Stimulated activated naive CD4-positive, alpha-beta T cell (primary cell): Measurements from ENCODE around the gene UST.

ENCODE experiments used
- DNase-seq, 6 experiments: peaks; one replicate each; lab custom pipeline; 2025; lab: John Stamatoyannopoulos, UW

UST gene

DNA sequence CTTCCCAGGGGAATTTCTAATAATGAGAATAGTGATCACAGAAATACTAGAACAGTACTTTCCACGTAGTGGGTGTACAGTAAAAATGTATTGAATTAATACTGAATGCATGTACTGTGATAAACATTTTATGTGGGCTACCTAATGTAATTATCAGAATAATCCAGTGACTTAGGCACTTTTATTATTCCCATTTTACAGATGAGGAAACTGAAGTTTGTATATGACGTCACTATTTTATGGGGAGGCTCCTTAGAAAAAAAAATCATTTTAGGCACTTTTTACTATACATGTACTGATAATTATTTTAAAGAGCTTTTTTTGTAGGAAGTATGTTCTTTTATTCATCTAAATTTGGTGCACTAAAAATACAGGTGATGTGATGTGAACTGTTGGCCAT, 295.1 kb downstream of the UST start:
- DNase-seq: no peak

DNA sequence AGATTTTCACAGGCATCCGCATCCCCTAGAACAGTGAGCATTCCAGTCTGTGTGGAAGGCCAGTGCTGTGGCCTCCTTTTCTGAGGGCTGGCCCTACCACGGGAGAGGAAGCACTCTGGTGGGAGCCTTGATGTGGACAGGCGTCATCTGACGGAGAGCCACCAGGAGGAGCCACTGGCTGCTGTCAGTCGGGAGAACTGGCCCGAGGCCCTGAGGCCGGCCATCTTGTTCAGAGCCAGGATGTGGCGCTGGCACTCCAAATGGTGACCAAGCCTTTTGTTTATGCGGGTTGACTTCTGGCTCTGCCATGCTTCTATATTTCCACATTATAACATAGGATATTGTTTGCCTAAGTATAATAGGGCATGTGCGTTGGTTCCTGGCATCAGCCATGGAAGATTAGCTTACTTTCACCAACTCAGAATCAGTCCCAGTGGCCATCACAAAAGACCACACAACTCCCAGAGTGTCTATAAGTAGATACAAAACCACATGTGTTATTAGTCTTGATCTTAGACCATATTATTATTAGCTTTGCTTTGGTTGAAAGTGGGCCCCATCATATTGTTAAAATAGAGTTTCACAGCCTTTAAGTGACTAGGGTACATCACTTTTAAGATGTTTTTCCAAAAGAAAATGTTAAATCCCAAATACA, 296.8 kb downstream of the UST start:
- no peak for DNase-seq

DNA sequence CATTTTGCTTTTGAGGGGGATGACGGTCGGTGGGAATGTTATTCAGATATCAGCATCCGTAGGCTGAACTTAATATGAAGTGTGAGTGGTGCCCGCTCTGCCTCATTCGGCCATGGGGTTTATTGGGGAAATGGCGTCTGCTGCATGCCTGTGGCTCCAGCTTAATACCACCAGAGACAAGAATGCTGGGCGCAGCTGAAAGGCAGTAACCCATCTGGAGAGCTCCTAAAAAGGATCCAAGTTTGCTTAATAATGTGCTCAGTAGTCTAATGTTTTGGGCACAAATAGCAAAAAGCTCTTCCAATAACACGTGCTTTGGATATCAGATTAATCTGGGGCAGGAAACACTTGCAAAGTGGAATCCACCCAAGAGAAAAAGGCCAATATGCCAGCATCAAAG, 297.7 kb downstream of the UST start:
- DNase-seq: no peak

DNA sequence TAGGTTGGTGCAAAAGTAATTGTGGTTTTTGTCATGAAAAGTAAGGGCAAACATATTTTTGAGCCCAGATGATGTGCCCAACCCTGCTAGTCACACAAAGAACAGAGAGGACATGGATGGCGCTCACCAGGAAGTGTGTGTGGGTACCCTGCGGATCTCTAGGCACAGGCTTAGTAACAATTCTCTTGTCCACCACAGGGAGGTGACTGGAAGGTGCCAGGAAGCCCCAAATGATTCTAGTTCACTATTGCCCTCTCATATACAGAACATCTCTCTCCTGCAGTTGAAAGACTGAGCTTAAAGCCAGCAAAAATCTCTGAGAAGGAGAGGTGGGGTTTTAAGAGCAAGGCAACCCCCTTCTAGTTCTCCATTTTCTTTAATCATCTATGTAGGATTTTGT, 298.6 kb downstream of the UST start:
- peak in 1 of 6 experiments; percentile 11 for DNase-seq

DNA sequence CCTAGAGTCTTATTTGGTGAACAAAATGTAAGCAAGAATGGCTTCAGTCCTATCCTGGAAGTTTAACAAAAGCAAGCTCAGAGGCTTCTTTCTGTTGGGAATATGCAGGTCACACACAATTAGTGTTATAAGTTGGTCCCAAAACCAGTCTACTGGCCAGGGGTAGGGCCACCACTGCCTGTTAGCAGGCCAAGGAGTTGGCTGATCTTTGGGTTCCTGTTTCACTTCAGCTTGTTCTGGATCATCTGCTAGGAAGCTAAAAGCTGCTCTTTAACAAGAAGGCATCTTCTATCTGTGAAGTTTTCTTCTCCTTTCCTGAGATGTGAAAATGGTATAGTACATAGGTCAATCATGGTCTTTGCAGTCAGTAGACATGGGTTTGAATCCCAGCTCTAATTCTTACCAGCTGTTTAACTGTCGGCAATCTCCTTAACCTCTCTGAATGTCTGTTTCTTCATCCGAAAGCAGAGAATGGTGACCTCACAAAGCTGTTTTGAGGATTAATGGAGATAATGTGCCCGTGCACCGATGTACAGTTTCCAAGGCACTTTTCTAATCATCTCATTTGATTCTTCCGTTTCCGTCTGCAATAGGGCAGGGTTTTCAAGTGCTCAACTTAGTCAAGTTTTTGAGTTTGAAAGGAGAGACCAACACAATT, 299.5 kb downstream of the UST start:
- DNase-seq: no peak

DNA sequence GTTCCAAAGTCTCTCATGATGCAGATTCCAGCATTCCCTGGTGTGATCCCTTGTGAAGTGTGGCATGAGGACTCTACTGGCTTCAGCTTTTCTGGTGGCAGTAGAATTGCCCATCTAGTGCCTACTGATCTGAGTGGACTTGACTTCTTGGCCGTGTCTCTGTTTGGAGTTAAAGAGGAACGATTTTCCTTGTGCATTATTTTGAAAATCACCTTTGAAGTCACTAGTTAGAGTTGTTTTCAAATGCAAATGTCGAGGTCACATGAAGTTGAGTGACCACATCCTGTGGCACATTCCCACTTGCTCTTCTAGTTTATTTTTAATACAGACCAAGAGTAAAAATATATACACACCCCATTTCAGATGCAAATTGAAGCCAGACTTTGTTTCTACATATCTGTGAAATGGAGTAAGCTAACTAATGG, 300.0 kb downstream of the UST start:
- DNase-seq: no peak

DNA sequence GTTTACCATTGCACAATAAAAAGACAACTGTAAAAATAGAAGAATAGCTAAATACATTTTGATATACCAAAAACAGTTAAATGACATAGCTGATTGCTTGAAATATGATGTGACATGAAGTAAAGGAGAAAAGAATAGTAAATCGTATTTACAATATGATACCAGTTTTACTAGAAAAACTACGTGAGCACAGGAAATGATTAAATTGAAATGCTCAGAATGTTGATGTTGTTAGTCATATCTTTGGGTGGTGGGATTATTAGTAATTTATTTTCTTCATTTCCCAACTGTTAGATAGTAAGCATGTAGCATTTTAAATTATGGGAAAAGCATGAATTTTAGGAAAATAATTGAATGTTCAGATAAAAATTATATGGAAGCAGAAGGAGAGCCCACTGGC, 302.4 kb downstream of the UST start:
- no peak for DNase-seq

DNA sequence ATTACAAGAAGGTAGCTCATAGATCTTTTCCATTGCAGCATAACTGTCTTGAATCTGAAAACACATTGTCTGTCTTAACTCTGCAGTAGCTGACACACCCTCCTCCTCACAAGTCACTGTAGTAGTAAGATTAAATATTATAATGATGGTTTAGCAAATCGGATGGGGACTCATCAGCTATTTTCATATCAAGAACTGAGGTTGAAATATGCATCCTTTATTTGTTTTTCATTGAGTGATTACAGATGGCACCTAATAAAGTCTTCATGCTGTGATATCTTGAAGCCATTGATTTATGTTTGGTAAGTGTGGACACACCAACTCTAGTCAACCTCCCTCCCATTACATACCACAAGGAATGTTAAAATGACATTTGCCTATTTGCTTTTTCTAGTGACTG, 303.3 kb downstream of the UST start:
- no peak for DNase-seq

DNA sequence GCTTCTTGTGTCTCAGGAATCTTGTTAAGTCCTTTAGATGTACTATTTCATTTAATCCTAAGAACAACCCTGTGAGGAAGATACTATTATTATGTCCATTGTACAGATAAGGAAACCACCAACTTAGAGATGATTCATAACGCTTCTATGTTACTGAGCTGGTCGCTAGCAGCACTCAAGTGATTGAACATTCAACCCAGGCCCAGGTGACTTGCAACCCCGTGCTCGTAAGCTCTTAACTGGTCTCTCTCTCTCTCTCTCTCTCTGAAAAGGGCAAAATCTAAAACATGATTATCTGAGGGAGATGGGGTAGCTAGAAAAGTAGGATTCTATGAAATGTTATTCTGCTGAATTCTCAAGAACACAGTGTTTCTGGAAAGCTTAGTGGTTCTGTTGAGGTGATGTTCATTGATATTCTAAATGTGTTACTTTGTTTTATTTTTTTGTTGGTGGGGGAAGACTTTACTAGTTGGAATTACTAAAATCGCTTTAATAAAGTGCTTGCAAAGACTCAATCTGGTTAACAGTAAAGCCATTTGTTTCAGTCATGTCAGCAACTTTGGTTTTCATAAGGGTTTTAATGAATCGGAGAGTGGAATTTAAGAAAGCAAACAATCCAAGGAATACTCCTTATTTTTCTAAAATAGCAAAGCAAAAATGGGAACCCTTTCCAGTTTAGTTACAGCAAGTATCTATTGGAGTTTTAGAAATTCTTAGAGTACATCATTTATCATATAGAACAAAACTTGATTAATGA, 305.7 kb downstream of the UST start:
- DNase-seq: no peak

DNA sequence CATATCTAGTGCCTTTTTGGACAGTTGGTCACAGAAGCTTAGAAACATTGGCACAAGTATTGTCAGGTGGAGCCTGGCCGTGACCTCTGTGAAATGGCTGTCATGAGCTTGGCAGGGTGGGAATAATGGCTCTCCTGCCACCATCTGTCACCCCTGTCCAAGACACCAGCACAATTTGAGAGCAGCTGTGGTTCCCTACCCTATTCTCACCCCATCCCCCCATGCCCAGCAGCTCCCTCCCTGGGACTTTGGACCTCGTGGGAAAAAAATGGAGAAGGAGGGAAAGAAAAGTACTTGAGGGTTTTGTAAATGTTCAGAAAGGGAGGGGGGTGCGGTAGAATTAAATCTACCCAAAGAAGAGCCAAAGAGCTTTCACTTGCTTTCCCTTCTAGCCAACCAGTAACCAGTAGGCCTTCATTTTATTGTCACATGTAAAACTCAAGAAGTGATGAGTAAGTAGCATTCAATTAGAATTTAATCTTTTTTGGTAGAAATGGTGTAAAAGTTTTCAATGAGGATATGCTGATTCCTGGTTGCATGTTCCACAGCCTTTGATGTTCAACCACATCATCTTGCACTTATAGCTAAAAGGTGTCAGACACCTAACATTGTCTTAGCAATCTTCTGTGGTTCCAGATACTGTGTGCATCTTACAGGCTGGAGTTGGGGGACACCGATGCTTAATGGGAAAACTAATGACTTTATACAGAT, 307.2 kb downstream of the UST start:
- DNase-seq: no peak

DNA sequence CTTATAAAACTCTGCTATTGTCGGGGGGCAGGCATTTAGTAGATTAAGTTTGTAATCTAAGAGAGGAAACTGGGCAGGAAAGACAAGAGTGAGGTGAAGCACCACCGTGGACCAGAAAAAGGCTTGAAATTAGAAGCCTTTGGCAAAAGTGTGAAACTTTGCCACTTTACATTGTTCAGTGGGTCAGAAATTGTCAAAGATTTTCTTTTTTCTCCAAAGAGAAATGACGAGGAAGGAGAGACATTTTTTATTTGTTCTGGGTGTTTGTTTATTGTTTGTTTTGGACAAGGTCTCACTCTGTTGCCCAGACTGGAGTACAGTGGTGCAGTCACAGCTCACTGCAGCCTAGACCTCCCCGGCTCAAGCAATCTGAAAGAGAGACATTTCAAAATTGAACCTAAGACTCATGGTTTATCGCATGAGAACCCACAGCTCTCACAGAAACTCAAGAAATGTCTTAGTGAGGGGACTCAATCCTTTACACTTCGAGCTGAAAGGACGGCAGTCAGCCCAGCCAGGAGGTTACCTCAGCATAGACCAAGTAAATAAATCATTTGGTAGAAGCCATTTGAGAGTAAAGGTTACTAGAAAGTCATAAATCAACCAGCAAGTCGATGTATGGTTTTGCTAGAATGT, 307.8 kb downstream of the UST start:
- DNase-seq: no peak

DNA sequence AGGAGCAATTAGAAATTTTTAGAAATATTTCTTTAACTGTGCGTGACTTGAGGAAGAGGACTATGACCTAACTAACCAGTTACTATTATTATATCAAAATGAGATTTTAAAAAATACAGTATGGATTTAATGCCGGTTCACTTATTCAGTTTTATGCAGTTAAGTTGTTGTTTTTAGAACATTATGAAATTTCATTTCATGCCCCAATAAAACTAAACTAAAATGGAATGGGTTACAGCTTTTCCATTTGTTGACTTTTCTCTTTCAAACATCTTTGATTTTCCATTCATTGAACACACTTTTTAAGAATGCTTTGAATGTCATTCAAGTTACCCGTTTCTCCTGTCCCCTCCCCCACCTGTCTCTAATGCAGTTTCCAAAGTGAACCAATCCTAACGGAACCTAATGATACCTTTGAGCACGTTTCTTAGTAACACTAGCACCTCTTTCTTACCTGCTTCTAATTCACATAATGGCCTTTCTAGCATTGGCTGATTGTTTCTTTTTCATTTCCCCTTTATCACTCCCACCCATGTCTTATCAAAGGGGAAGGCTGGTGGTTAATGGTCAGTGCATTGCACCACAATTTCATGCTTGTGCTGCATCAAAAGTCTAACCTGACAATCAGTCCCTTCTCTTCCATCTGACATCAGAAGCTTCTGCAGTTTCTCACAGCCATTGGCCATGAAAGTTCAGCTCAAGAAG, 308.5 kb downstream of the UST start:
- no peak for DNase-seq

DNA sequence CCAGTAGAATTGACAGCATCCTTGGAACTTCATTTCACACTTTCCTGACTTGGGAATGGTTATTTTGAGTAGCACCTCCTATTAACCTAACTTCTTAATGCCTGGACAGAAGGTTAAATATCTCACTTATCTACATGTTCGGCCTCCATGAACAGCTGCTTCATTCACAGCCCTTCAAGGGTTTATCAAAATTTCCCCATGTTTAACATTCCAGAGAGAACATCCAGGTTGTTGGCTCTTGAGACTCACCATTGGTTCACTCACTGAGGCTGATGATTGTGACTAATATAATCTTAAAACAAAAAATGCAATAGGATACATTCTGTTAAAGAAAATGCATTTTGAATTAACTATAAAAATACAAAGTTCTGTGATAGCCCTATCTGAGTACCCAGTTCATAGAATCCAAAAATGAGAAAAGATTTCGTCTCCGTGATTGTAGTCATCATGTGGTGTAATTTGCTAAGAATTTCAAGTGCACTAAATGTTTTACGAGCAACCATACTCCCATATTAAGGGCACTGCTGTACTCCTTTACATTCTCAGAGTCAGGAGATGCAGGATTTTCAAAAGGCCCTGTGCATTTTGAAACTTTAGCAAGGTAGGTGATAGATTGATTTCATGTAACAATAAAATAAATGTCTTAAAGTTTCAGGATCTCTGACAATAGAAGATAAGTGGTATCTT, 310.1 kb downstream of the UST start:
- DNase-seq: no peak

DNA sequence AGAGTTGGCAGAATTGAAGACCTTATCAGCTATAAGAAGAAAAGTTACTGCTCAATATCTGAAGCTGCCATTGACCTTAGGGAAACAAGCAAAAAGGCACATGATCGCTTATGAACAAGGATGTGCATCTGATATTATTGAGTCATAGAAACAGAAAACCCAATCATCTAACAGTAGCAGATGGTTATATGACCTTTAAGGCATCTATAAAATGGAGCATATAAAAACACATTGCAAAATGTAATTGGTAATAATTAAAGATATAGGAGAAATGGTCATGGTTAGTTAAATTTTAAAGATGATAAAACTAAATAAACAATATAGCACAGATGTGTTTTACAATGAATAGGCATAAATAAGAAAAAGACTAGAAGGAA, 310.6 kb downstream of the UST start:
- no peak for DNase-seq

DNA sequence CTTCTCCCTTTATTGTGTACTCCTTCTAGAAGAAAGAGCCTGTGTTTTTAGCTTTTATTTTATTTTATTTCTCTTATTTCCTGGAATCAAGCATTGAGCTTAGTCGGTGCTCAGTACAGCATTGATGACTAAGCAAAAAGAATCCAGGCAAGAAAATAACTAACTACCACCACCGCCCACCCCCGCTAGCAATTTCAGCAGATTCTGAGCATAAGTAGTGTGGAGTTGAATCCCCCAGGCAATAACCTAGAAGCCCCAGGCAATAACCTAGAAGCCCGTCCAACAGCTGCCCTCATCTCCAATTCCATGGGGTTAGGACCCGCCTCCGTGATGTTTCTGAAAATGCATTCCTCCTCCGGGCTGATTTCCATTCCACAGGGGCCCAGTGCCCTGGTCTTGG, 312.7 kb downstream of the UST start:
- DNase-seq: no peak

DNA sequence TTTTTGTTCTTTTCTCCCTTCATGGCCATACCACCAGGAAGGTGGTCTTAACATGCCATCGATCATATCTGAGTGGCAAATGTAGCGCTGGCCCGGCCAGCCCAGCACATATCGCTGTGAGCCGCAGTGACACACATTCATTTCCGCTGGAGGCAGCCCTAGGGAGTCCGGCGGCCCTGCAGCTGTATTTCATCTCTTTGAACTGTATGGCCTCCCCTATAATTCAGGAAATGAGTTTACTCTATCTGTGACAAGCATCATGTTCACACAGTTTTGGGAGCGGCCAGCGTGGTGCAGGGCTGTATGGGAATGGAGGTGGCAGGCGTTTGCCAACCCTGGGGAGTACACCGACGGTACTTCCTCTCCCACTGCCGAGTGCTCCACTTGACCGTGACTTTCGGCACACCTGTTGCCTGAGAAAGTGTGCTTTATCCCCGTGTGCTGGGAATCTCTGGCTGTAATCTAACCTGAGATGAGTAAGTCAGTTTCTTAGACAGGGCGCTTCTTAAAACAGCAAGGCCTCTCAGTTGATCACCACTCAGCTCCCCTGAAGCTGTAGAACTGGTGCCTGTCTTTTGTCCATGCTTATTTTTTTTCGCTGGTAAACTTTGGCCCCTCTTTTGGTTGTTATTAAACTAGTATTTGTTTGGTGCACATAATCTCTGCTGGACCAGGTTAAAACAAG, 313.6 kb downstream of the UST start:
- peak in 4 of 6 experiments; percentile 4 to 17 (median 12) for DNase-seq

DNA sequence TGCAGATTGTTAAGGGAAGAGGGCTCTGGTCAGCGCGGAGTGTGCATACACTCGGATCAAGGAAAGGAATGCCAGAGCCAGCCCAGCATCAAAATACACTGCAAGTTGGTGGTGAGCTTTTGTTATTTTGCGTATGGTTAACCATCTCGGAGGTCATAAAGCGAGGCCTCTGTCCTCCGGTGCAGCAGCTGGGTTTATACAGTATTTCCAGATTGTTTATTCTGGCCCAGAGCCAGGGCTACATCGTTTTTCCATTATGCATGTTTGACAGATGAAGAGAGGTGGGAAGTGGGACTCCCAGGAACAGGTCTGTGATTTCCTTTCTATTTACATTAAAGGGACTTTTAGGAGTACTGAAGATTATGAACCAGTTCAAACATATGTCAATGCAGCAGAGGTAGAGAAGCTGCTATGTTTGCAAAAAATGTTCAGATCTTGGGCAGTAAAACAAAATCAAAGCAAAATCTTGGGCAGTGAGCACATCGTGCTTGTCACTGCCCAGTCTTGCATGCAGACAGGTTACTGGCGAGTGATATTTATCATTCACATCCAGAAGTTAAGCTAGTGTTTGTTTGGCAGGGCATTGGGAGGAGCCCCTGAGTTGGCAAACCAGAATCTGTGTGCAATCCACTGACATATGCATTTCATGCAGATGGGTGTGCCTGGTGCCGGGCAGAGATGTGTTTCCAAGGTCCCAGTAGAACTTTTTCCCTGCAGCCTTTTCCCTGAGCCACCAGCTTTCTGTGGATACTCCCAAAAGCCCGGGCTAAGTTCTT, 314.3 kb downstream of the UST start:
- DNase-seq: no peak

DNA sequence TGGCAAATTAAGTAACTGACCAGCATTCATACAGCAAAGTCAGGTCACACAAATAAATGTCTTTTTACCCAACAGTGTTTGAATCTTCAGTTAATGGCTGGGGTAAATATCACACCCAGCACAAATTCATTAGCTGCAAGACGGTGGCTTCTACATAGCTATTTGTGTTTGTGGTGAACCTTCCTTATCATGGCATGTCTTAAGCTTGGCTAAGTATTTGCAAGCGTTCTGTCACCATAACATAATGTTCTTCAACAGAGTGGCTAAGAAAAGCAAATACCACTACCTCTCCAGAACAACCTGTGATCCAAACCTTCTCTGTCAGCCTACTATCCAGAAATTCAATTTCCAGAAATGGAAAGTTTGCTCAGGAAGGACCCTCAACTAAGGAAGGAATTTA, 315.1 kb downstream of the UST start:
- DNase-seq: no peak

DNA sequence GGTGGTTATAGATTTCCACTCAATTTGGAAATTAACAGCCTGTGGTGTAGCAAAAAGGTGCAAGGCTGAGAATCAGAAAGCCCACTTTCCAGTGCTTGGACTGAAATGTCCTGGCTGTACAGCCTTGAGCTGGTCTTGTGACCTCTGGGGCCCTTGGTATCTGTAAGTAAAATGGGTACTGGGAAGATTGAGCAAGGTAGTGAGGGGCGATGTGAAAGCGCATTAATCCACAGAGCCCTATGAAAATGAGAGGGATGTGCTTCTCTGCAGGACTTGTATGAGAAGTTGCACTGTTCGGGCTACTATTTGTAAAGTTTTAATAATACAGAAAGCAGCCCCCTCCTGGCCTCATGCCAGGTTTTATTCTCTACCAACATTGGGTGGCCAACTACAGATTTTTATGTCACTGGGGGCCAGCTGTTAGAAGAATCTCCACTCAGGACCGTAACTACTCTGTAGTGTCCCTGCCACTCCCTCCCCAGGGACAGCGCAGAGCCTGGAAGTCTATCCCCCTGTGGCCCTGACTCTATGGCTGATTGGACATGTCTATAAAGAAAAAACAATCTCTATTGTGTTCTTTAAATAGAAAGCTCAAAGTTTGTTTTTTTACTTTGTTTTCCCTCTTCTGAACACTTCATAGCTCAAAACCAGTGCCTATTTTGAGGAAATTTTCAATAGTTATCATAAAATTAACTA, 316.0 kb downstream of the UST start:
- no peak for DNase-seq
